Measurements from ENCODE around the gene ABI3BP. TPM values are rescaled to one million over a fixed set of nuclear protein-coding genes. Genes with fewer than 3 reads are reported as not detected.

ABI3BP gene
- polyA plus RNA-seq, 3 donors: not detected

DNA sequence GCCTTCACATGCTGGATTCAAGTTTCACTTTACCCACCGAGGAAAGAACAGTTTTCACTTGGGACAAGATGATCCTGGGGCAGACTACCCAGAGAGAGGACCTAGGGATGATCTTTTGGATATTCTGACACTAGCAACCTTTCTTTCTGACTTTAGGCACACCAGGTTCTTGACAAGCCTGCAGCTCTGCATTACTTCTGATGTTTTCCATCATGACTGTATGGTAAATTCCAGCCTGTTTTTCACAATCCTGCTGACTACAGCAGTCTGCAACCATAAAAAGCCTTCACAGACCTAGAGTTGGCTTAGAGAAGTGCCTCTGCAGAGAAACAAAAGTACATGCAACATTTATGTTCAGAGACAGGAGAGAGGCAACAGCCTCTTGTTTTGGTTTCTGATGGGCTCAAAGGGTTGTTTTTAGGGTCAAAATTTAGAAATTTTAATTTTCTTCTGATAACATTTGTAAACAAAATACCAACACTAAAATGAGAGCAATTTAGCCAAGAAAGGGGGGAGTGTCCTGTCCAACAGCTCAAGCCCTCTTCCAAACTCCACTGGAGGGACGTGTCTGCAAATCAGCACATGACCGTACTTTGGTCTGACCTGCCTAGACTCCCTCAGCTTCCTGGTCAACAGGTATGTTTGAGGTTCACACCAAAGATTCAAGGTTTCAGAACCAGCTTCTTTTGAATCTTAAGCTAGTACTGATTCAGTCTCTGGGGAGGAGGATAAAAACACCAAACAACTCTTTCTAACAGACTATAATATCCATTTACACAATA lies 799 bp downstream of the ABI3BP start:
- no peaks in the 10 kb centered on the region for H3K4me1 ChIP-seq (ENCODE audit: control insufficient read depth in 1 of 2, insufficient read depth in 2 of 2, low read length in 2 of 2)
- Mint-ChIP-seq H3K4me3 (no peak overlapping the region), H3K4me1 (peaks cover 5% of the 10 kb centered on the region), H3K27me3 (ENCODE audit: low read depth in 3 of 3) (peaks cover 2 to 6% (median 4%) of the 10 kb centered on the region in 3 donors), H3K9me3 (peaks cover 0 to 2% (median 0%) of the 10 kb centered on the region in 7 donors), H3K36me3 (no peaks in the 10 kb centered on the region), H3K27ac (no peak overlapping the region)
- H3K27me3 ChIP-seq (ENCODE audit: control insufficient read depth in 2 of 2, insufficient read depth in 2 of 2, low read length in 2 of 2): no peaks in the 10 kb centered on the region
- H4K20me1 ChIP-seq (ENCODE audit: insufficient read depth, low read length): no peaks in the 10 kb centered on the region
- no peak overlapping the region for H3K4me3 ChIP-seq (replicated peaks in 1 of 3; ENCODE audit: low read depth in 2 of 3, low read length in 3 of 3)
- no peak overlapping the region for H3K4me2 ChIP-seq (replicated peaks; ENCODE audit: extremely low read depth, low read length, poor library complexity, severe bottlenecking)
- no peaks in the 10 kb centered on the region for H3K9me3 ChIP-seq (replicated peaks in 1 of 2; ENCODE audit: control insufficient read depth in 1 of 2, insufficient read depth in 1 of 2, low read length in 2 of 2)
- H3K27ac ChIP-seq (ENCODE audit: low read depth in 1 of 2, low read length in 2 of 2): no peak overlapping the region
- no peaks in the 10 kb centered on the region for H3K79me2 ChIP-seq (ENCODE audit: insufficient read depth, low read length)
- no peak for DNase-seq
- WGBS (ENCODE audit: insufficient coverage): no CpG with 5 or more reads among the region's 3 CpGs
- no peak for TF ChIP-seq CTCF (IDR thresholded peaks at IDR 0.05)
- no peak overlapping the region for H2AFZ ChIP-seq (ENCODE audit: insufficient read depth, low read depth, low read length, poor library complexity, severe bottlenecking)
- H3K36me3 ChIP-seq (replicated peaks in 1 of 2; ENCODE audit: control insufficient read depth in 1 of 2, insufficient read depth in 2 of 2, low read length in 2 of 2): no peaks in the 10 kb centered on the region
- H3K9ac ChIP-seq (ENCODE audit: insufficient read depth, low read length, poor library complexity, severe bottlenecking): no peak overlapping the region
- intact Hi-C loops (cut with micrococcal nuclease): no loop called here

GRCh38 chr3:100988080-100988479 lies 5.1 kb downstream of the ABI3BP start:
- no peak overlapping the region for H3K4me3 Mint-ChIP-seq
- no peak overlapping the region for H3K4me3 ChIP-seq (replicated peaks in 1 of 3; ENCODE audit: low read depth in 2 of 3, low read length in 3 of 3)
- no CpG with 5 or more reads among the region's 1 CpG for WGBS (ENCODE audit: insufficient coverage)
- H2AFZ ChIP-seq (ENCODE audit: insufficient read depth, low read depth, low read length, poor library complexity, severe bottlenecking): no peak overlapping the region
- no peak overlapping the region for H3K27ac Mint-ChIP-seq
- H3K36me3 Mint-ChIP-seq: no peaks in the 10 kb centered on the region
- H3K27me3 ChIP-seq (ENCODE audit: control insufficient read depth in 2 of 2, insufficient read depth in 2 of 2, low read length in 2 of 2): no peaks in the 10 kb centered on the region
- H3K4me1 Mint-ChIP-seq: peaks cover 2% of the 10 kb centered on the region
- DNase-seq: no peak
- H3K36me3 ChIP-seq (replicated peaks in 1 of 2; ENCODE audit: control insufficient read depth in 1 of 2, insufficient read depth in 2 of 2, low read length in 2 of 2): no peaks in the 10 kb centered on the region
- H3K4me2 ChIP-seq (replicated peaks; ENCODE audit: extremely low read depth, low read length, poor library complexity, severe bottlenecking): no peak overlapping the region
- H3K27me3 Mint-ChIP-seq (ENCODE audit: low read depth in 3 of 3): peaks cover 0 to 3% (median 2%) of the 10 kb centered on the region in 3 donors
- H4K20me1 ChIP-seq (ENCODE audit: insufficient read depth, low read length): no peaks in the 10 kb centered on the region
- no peaks in the 10 kb centered on the region for H3K9me3 ChIP-seq (replicated peaks in 1 of 2; ENCODE audit: control insufficient read depth in 1 of 2, insufficient read depth in 1 of 2, low read length in 2 of 2)
- no peaks in the 10 kb centered on the region for H3K4me1 ChIP-seq (ENCODE audit: control insufficient read depth in 1 of 2, insufficient read depth in 2 of 2, low read length in 2 of 2)
- no peak for TF ChIP-seq CTCF (IDR thresholded peaks at IDR 0.05)
- no peaks in the 10 kb centered on the region for H3K79me2 ChIP-seq (ENCODE audit: insufficient read depth, low read length)
- no peak overlapping the region for H3K27ac ChIP-seq (ENCODE audit: low read depth in 1 of 2, low read length in 2 of 2)
- H3K9me3 Mint-ChIP-seq: peaks cover 0 to 1% (median 0%) of the 10 kb centered on the region in 7 donors
- intact Hi-C loops (cut with micrococcal nuclease): no loop called here
- H3K9ac ChIP-seq (ENCODE audit: insufficient read depth, low read length, poor library complexity, severe bottlenecking): no peak overlapping the region

Data from CD14-positive monocyte (primary cell).